Stimulated activated naive CD8-positive, alpha-beta T cell treated with anti-CD3 and anti-CD28 coated beads, Interleukin-15, Interleukin-2, amounts not matched to agents 100 U/mL and 50 U/mL, for 24 hours (primary cell): ENCODE results near the gene PODNL1.

ENCODE experiments used
- ATAC-seq: fragments of 150-1000 bp; cut with Tn5 transposase; one replicate; pipeline ENCODE4 v1.10.0; 2021
- DNase-seq: peaks from one replicate; pipeline ENCODE4 v3.0.0; 2021

PODNL1 gene

DNA sequence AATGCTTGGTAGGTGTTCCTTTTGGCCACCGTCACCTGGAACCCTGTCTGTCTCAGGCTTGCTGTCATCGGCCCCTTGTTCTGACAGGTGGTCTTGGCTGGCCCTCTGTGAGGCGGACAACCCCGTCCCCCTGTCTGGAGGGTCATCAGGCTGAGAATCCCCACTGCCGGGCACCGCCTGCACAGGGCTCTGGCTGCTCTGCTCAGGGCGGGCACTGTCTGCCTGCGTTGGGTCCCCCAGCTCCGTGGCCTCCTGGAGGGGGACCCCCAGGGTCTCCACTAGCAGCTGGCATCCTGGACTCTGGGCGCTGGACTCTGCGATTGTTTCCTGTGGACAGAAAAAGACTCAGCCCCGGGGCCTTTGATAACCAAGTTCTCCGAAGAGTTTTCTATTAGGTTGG is 48.1 kb downstream of the PODNL1 start:
- no peak for ATAC-seq
- no peak for DNase-seq

- ATAC-seq = no peak
- DNase-seq = no peak
Measured at GRCh38 chr19:13888281-13888680, 49.9 kb downstream of the PODNL1 start.

- no peak for DNase-seq
- ATAC-seq = peak; percentile 5
Measured at GRCh38 chr19:13887517-13887916, 50.7 kb downstream of the PODNL1 start.

GRCh38 chr19:13887018-13887436 is 51.2 kb downstream of the PODNL1 start:
- ATAC-seq (peak; percentile 87), DNase-seq (no peak)

- no peak for DNase-seq
- no peak for ATAC-seq
Measured at GRCh38 chr19:13885826-13886365, 52.3 kb downstream of the PODNL1 start.

DNA sequence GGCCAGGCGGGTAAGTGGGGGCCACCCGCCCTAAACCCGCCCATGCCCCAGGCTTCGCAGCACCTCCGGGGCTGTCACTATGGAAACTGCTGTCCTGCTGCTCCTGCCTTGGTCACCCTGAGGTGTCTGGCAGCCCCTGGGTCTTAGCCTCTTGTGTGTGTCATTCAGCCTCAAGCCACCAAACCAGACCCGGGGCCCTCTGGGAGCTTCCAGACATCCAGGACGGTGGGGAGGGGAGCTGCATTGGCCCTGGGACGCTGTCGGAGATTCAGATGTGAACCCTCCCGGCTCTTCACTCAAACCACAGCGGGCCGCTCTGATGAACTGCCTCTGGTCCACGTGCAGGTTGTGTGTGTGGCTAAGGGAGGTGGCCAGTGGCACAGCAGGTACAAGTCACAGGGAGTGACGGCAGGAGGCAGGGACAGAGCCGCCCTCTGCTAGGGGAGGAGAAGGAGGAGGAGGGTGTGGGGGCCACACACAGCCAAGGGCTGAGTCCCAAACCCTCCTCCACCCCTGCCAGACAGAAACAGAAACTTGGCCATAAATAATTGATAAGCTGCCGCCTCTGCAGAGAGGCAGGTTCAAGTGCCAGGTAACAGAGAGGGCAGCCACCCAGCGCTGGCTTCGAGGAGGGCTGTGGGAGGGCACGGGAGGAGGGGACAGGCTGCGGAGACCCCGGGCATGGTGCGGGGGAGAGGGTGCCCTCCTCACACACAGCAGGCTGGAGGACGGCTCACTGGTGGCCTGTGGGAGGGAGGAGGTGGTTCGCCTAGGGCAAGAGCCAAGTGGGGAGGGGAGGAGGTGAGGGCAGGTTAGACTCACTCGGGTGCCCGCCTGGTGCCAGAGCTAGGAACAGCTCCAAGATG is 53.3 kb downstream of the PODNL1 start:
- DNase-seq (no peak), ATAC-seq (no peak)

GRCh38 chr19:13883516-13884064 is 54.6 kb downstream of the PODNL1 start:
- ATAC-seq = no peak
- no peak for DNase-seq

GRCh38 chr19:13882836-13883235 is 55.4 kb downstream of the PODNL1 start:
- DNase-seq (no peak), ATAC-seq (no peak)

DNA sequence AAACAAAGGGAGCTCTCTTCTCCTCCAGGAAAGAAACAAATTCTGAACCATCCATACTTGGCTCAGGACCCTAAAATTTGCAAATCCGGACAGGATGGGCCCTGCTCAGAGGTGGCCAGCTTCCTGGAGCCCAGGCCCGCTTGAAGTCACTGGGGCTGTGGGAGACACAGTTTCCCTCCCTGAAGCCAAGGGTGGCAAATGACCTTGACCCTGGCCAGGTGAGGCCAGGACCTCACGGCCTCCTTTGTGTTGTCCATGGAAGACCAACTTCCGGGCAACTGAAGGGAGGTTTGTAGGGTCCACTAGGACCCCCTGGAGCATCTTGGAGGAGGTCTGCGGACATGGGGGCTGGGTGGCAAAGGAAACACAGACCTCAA is 55.8 kb downstream of the PODNL1 start:
- DNase-seq = no peak
- ATAC-seq = no peak

DNA sequence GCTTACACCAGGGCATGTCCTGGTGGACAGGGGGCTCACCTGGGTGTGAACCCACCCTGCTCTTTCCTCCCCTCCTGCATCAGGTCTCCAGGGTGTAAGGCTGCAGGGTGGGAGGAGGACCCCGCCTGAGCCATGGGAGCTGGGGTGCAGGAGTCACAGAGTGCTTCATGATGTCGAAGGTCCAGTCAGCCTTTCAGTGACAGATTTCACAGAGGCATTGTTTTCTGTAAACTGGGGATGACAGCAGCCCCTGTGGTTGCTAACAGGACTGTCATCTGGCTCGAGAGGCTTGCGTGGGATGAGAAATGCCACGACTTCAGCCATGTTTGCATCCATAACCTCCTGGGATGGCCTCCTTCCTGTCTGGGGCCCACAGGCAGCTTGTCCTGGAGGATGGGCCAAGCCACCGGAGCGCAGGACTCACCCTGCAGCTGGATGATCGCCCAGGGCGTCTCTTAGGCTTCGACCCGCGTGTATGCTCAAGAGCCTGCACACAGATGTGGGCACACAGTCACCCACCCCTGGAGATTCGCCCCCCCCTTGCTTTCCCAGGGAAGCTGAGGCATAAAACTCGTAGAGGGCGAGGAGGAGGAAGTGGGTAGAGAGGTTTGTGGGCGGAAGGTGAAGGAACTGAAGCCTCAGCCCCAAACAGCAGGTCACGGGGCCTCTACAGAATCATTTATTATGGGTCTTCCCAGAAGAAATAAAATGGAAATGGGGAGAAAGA is 56.4 kb downstream of the PODNL1 start:
- peak; percentile 15 for ATAC-seq
- peak; percentile 51 for DNase-seq

GRCh38 chr19:13881251-13881691 is 56.9 kb downstream of the PODNL1 start:
- ATAC-seq = no peak
- DNase-seq = peak; percentile 37
